AG20443 (cell line): ENCODE measurements around the gene SUCO.
"Not testable (repeated sequence)": the region's sequence is repeated elsewhere in the genome, so short reads cannot be mapped to it uniquely, and the experiment has no call there.

Experiments
- DNase-seq: peaks from one replicate; pipeline ENCODE4 v3.0.0; 2012; ENCODE audit warnings: low spot score, mixed read lengths

The SUCO gene, protein sequence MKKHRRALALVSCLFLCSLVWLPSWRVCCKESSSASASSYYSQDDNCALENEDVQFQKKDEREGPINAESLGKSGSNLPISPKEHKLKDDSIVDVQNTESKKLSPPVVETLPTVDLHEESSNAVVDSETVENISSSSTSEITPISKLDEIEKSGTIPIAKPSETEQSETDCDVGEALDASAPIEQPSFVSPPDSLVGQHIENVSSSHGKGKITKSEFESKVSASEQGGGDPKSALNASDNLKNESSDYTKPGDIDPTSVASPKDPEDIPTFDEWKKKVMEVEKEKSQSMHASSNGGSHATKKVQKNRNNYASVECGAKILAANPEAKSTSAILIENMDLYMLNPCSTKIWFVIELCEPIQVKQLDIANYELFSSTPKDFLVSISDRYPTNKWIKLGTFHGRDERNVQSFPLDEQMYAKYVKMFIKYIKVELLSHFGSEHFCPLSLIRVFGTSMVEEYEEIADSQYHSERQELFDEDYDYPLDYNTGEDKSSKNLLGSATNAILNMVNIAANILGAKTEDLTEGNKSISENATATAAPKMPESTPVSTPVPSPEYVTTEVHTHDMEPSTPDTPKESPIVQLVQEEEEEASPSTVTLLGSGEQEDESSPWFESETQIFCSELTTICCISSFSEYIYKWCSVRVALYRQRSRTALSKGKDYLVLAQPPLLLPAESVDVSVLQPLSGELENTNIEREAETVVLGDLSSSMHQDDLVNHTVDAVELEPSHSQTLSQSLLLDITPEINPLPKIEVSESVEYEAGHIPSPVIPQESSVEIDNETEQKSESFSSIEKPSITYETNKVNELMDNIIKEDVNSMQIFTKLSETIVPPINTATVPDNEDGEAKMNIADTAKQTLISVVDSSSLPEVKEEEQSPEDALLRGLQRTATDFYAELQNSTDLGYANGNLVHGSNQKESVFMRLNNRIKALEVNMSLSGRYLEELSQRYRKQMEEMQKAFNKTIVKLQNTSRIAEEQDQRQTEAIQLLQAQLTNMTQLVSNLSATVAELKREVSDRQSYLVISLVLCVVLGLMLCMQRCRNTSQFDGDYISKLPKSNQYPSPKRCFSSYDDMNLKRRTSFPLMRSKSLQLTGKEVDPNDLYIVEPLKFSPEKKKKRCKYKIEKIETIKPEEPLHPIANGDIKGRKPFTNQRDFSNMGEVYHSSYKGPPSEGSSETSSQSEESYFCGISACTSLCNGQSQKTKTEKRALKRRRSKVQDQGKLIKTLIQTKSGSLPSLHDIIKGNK (N-terminal part only)

GRCh38 chr1:172532700-172533512, at the start of gene SUCO:
Gene SUCO (plus strand): TSS chr1:172533150. CDS start chr1:172533436, 286 bp downstream.
- DNase-seq = peak; percentile 99

GRCh38 chr1:172483448-172483847, 49.5 kb upstream of the SUCO start:
- DNase-seq = no peak

DNA sequence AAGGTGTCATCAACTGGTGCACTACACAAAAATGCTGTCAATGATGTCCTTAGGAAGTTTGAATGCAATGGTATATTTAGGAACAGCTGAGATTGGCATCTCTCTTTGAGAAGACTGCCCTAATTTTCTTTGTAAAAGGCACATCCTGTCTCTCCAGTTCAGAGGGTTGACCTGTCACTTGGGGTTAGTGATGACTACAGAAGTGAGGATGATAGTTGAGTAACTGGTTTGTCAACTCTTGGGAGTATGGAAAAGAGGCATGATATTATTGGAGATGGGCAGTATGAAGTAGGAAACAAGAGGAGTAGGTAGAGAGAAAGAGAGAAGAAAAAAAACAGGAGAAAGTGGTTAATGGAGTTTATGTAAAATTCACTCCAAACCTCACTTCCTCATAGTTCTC, 48.7 kb upstream of the SUCO start:
- DNase-seq = no peak

DNA sequence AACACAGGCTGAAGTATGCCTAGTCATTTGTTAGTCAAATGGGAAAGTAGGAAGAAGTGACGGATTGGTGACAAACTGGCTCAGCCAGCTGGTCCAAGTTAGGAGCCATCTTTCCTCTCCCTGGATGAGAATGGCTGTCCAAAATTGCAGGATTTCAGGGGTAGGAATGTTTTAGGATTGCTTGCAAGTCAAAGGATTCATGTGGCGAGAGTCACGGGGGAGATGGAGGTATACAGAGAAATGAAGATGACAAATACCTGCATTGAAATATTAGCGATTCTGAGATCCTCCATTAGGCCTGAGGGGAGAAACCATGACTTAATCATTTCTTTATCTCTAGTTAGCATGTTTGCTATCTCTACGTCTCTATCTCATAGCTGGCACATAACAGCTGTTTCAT, 47.3 kb upstream of the SUCO start:
- no peak for DNase-seq

- DNase-seq = no peak
Observed at GRCh38 chr1:172486805-172487454, 46.0 kb upstream of the SUCO start.

GRCh38 chr1:172487550-172487949, 45.4 kb upstream of the SUCO start:
- no peak for DNase-seq

- DNase-seq = no peak
Observed at GRCh38 chr1:172488393-172488792, 44.6 kb upstream of the SUCO start.

GRCh38 chr1:172489847-172490246, 43.1 kb upstream of the SUCO start:
- DNase-seq = no peak

DNA sequence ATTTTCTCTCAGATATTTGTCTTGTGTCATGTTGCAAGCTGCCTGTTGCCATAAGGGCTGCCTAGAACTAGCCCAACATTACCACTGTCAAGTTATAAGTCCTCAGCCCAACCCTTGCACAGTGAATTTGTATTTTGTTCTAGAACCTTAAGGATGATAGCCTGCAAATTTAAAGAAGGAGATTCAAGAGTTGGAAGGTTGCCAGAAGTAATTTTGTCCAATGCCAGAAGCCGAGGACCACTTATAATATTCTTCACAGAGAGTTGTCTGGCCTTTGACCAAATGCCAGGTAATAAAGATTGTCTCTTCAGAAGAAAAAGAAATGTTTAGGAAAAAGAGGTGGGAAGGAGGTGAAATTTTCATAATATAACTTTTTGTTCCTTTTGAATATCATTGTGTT, 40.5 kb upstream of the SUCO start:
- DNase-seq = no peak

DNA sequence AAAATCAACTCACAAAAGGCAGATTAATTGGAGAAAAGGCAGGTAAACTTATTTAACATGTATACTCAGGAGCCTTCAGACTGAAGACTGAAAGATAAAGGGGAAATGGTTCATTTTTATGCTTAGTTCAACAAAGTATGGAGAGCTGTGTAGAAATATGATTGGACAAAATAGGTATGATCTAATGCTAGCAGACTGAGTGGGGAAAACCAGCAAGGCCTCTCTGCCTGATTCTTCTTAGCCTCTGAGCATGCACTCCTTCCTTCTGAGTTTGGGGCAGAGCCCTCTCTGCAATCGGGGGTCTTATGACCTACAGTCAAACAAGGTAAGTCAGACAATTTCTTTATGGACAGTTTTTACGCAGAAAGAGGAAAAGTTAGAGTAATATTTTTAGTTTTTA, 38.8 kb upstream of the SUCO start:
- DNase-seq = no peak

DNA sequence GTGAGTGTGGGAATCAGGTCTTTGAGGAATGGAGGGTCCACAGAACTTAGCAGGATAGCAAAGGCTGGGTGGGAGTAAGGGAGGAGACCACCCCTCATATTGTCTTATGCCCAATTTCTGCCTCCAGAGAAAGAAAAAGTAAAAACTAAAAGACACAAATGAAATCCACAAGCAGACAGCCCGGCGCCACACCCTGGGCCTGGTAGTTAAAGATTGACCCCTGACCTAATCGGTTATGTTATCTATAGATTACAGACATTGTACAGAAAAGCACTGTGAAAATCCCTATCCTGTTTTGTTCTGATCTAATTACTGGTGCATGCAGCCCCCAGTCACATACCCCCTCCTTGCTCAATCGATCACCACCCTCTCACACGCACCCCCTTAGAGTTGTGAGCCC, 36.8 kb upstream of the SUCO start:
- not testable (repeated sequence) for DNase-seq

- DNase-seq = no peak
Observed at GRCh38 chr1:172496678-172497077, 36.3 kb upstream of the SUCO start.

DNA sequence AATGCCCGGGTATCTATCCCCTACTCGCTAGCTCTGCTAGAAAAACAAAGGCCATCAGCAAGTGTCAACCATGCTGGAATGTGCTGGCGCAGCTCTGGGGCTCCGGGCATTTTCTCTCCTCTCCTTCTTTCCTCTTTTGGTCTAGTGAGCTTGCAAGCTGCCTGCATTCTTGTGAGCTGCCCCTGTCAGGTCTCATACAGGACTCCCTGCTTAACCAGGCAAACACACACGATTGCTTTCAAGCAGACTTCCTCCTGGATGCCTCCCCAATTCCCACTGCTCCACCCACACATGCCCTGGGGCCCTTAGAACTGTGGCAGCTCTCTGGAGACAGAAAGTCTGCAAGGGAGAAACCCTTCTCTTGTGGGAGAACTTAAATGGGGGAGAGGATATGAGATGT, 35.7 kb upstream of the SUCO start:
- DNase-seq = peak; percentile 55

DNA sequence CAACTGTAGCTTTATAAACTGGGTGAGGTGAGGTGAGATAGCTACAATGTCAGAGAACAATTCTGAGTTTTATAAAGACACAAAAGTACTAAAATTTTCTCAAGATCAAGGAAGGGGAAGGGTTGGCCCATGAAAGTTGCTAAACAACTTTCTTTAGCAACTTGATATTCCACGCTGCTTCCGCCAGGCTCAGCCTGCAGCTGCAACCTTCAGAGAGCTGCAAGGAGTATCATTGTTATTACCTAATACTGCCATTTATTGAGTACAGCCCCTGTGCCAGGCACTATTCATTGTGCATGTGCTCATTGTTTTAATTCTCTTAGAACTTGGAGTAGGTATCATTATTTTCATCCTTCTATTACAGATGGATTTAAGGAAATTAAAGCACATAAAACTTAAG, 34.1 kb upstream of the SUCO start:
- DNase-seq = no peak

DNA sequence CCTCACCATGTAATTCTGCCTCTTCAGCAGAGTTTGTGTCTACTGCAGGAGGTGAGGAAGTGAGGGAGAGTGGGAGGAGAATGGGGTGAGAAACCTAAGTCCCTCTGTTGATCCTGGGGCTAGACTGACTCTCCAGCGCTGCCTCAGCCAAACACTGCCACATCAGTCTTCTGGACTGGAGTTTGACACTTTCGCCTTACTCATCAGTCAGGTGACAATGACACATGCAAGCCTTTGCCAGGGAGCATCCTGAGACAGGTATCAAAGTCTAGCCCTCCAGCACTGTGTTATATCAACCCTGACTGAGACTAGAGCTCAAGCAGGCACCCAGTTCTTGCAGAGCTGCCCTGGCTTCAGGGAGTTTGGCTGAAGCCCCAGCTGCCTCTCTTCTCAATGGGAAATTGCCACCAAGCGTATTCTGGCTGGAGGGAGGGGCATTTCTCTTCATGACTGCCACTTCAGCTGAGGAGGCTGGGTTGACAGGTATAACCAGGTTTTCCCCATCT, 33.3 kb upstream of the SUCO start:
- no peak for DNase-seq

- DNase-seq = no peak
Observed at GRCh38 chr1:172500207-172500606, 32.7 kb upstream of the SUCO start.

GRCh38 chr1:172507741-172508140, 25.2 kb upstream of the SUCO start:
- no peak for DNase-seq

- DNase-seq = no peak
Observed at GRCh38 chr1:172510479-172510878, 22.5 kb upstream of the SUCO start.

- no peak for DNase-seq
Observed at GRCh38 chr1:172512591-172512990, 20.4 kb upstream of the SUCO start.

GRCh38 chr1:172513479-172513878, 19.5 kb upstream of the SUCO start:
- no peak for DNase-seq

DNA sequence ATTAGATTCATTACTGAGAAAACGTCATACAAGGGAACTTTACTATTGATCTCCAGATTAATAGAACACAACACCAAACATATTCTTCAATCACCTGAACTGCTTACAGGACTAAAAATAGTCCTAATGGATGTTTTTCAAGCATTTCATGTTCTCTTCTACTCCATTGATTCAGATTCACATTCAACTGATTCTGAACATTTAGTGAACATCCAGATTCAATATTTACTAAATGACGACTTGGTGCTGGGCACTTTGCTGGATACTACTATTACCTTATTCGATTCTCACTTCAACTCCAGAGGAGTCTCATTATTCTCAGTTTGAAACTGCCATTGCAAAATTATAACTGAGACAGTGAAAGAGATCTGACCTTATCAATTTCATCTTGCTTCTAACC, 18.8 kb upstream of the SUCO start:
- DNase-seq = no peak
